Measurements from ENCODE around the gene ANKRD44.

Gene ANKRD44

GRCh38 chr2:197159661-197160211 lies 150.8 kb downstream of the ANKRD44 start:
- H3K4me3 ChIP-seq (ENCODE audit: low read length, poor library complexity, severe bottlenecking) = no peak overlapping the region
- H3K4me2 ChIP-seq (ENCODE audit: low read depth, low read length, poor library complexity, severe bottlenecking) = no peak overlapping the region
- peaks cover 5% of the 10 kb centered on the region; the same call in 1 of the 2 replicates for H3K36me3 ChIP-seq (ENCODE audit: insufficient read depth, low read length)
- no peaks in the 10 kb centered on the region for H3K9me3 ChIP-seq (ENCODE audit: insufficient read depth, low read depth, low read length)
- H2AFZ ChIP-seq (ENCODE audit: low read length) = no peak overlapping the region
- H3K9me2 ChIP-seq (replicated peaks; ENCODE audit: low read depth, low read length) = no peaks in the 10 kb centered on the region
- peaks cover 27% of the 10 kb centered on the region; the same call in 1 of the 2 replicates for H3K79me2 ChIP-seq (ENCODE audit: insufficient read depth, low read length)
- no peak for TF ChIP-seq EZH2phosphoT487 (IDR thresholded peaks at IDR 0.05; ENCODE audit: borderline replicate concordance)
- no peak for TF ChIP-seq CTCF (conservative IDR thresholded peaks at IDR 0.05; ENCODE audit: low read length)
- H4K20me1 ChIP-seq (ENCODE audit: insufficient read depth, low read length, poor library complexity, severe bottlenecking) = no peaks in the 10 kb centered on the region
- H3K4me1 ChIP-seq (ENCODE audit: insufficient read depth, low read length, poor library complexity, severe bottlenecking) = peaks cover 6% of the 10 kb centered on the region
- H3F3A ChIP-seq (ENCODE audit: low read depth) = no peaks in the 10 kb centered on the region
- no peaks in the 10 kb centered on the region for H3K27me3 ChIP-seq (ENCODE audit: insufficient read depth, low read length, poor library complexity, severe bottlenecking)
- H3K9ac ChIP-seq (ENCODE audit: low read depth, low read length, poor library complexity, severe bottlenecking) = no peak overlapping the region

GRCh38 chr2:197158591-197159550 lies 151.7 kb downstream of the ANKRD44 start:
- no peaks in the 10 kb centered on the region for H3K9me2 ChIP-seq (replicated peaks; ENCODE audit: low read depth, low read length)
- no peaks in the 10 kb centered on the region for H3K9me3 ChIP-seq (ENCODE audit: insufficient read depth, low read depth, low read length)
- H3K4me3 ChIP-seq (ENCODE audit: low read length, poor library complexity, severe bottlenecking) = no peak overlapping the region
- peaks cover 27% of the 10 kb centered on the region for H3K79me2 ChIP-seq (ENCODE audit: insufficient read depth, low read length)
- no peak overlapping the region for H3K9ac ChIP-seq (ENCODE audit: low read depth, low read length, poor library complexity, severe bottlenecking)
- H3K4me2 ChIP-seq (ENCODE audit: low read depth, low read length, poor library complexity, severe bottlenecking) = no peak overlapping the region
- H4K20me1 ChIP-seq (ENCODE audit: insufficient read depth, low read length, poor library complexity, severe bottlenecking) = no peaks in the 10 kb centered on the region
- no peaks in the 10 kb centered on the region for H3K27me3 ChIP-seq (ENCODE audit: insufficient read depth, low read length, poor library complexity, severe bottlenecking)
- H3K36me3 ChIP-seq (ENCODE audit: insufficient read depth, low read length) = peaks cover 5% of the 10 kb centered on the region; the same call in 1 of the 2 replicates
- no peak overlapping the region for H2AFZ ChIP-seq (ENCODE audit: low read length)
- peaks cover 6% of the 10 kb centered on the region for H3K4me1 ChIP-seq (ENCODE audit: insufficient read depth, low read length, poor library complexity, severe bottlenecking)
- H3F3A ChIP-seq (ENCODE audit: low read depth) = no peaks in the 10 kb centered on the region
- TF ChIP-seq EZH2phosphoT487 (IDR thresholded peaks at IDR 0.05; ENCODE audit: borderline replicate concordance) (no peak), CTCF (conservative IDR thresholded peaks at IDR 0.05; ENCODE audit: low read length) (no peak)

- Histone ChIP-seq H3K79me2 (ENCODE audit: insufficient read depth, low read length) (peaks cover 31% of the 10 kb centered on the region), H3K9ac (ENCODE audit: low read depth, low read length, poor library complexity, severe bottlenecking) (no peak overlapping the region), H2AFZ (ENCODE audit: low read length) (no peak overlapping the region), H3K9me2 (replicated peaks; ENCODE audit: low read depth, low read length) (no peaks in the 10 kb centered on the region), H4K20me1 (ENCODE audit: insufficient read depth, low read length, poor library complexity, severe bottlenecking) (no peaks in the 10 kb centered on the region), H3K27me3 (ENCODE audit: insufficient read depth, low read length, poor library complexity, severe bottlenecking) (no peaks in the 10 kb centered on the region), H3K4me3 (ENCODE audit: low read length, poor library complexity, severe bottlenecking) (no peak overlapping the region), H3K4me2 (ENCODE audit: low read depth, low read length, poor library complexity, severe bottlenecking) (no peak overlapping the region), H3K9me3 (ENCODE audit: insufficient read depth, low read depth, low read length) (no peaks in the 10 kb centered on the region), H3F3A (ENCODE audit: low read depth) (no peaks in the 10 kb centered on the region), H3K36me3 (ENCODE audit: insufficient read depth, low read length) (peaks cover 5% of the 10 kb centered on the region; the same call in 1 of the 2 replicates), H3K4me1 (ENCODE audit: insufficient read depth, low read length, poor library complexity, severe bottlenecking) (peaks cover 8% of the 10 kb centered on the region)
- TF ChIP-seq EZH2phosphoT487 (IDR thresholded peaks at IDR 0.05; ENCODE audit: borderline replicate concordance) = no peak
- no peak for TF ChIP-seq CTCF (conservative IDR thresholded peaks at IDR 0.05; ENCODE audit: low read length)
Observed at GRCh38 chr2:197157879-197158537, 152.6 kb downstream of the ANKRD44 start.
